Adrenal gland (tissue), 5 donors: ENCODE data around the gene TWIST2.

Source experiments
- POLR2A ChIP-seq, 2 donors: fragments of 450-650 bp; IDR thresholded peaks; one replicate each; pipeline ENCODE4 v1.6.1; 2017; ENCODE audit warnings: antibody characterized with exemption in 2 of 2, mild to moderate bottlenecking in 2 of 2, moderate library complexity in 1 of 2
- TF ChIP-seq, protein P1 (sequence below), 6 experiments: fragments of 450-650 bp in 4 of 6; fragments of 200-600 bp in 2 of 6; sonication (generic) in 1 of 6; IDR thresholded peaks; 1 replicate in 5 of 6; 2 replicates in 1 of 6; pipeline versions ENCODE4 v1.5.1 to v1.8.0; 2016 to 2021; ENCODE audit warnings: antibody characterized with exemption in 6 of 6, mild to moderate bottlenecking in 2 of 6, moderate library complexity in 1 of 6
- donor health status: DM: no; HTN: no; CAD: no.

DNA sequence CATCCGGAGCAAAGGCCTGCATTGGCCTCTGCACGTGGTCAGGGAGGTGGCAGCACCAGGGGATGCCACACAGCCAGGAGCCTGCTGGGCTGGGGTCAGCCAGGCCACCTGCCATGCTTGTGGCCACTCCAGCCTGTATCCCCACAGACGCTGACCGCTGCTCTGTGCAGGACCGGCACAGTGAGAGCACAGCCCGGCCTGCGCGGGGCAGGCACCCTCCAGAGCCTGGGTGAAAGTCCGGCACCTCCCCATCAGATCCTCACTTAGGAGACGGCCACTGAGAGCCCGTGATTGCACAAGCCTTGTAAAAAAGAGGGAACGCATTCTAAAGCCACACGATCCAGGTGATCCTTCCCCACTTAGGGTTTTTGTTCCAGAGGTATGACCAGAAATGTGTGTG is 42.2 kb downstream of the TWIST2 start:
- TF ChIP-seq, protein P1, sequence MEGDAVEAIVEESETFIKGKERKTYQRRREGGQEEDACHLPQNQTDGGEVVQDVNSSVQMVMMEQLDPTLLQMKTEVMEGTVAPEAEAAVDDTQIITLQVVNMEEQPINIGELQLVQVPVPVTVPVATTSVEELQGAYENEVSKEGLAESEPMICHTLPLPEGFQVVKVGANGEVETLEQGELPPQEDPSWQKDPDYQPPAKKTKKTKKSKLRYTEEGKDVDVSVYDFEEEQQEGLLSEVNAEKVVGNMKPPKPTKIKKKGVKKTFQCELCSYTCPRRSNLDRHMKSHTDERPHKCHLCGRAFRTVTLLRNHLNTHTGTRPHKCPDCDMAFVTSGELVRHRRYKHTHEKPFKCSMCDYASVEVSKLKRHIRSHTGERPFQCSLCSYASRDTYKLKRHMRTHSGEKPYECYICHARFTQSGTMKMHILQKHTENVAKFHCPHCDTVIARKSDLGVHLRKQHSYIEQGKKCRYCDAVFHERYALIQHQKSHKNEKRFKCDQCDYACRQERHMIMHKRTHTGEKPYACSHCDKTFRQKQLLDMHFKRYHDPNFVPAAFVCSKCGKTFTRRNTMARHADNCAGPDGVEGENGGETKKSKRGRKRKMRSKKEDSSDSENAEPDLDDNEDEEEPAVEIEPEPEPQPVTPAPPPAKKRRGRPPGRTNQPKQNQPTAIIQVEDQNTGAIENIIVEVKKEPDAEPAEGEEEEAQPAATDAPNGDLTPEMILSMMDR (IDR thresholded peaks at IDR 0.05): no peak
- no peak for TF ChIP-seq POLR2A (IDR thresholded peaks at IDR 0.05)
